Karpas-422 (cell line): Measurements from ENCODE around the gene ARID3A. TPM values are rescaled to one million over a fixed set of nuclear protein-coding genes. Genes with fewer than 3 reads are reported as not detected.

Source experiments
- DNase-seq: peaks from one replicate; pipeline ENCODE4 v3.0.0-alpha.2; 2015
- H2AFZ ChIP-seq: fragments of 200-600 bp; sonication (generic); 2 replicates; pipeline ENCODE4 v1.6.1; 2014; ENCODE audit warnings: antibody characterized with exemption, low read length, mixed read lengths
- H3K27ac ChIP-seq: fragments of 200-600 bp; sonication (generic); 2 replicates; pipeline ENCODE4 v1.5.1; 2014; ENCODE audit warnings: mild to moderate bottlenecking, low read length, moderate library complexity
- H3K27me3 ChIP-seq: fragments of 200-600 bp; sonication (generic); 2 replicates; pipeline ENCODE4 v1.6.1; 2014; ENCODE audit warnings: low read length, mixed read lengths
- H3K36me3 ChIP-seq: fragments of 200-600 bp; sonication (generic); 2 replicates; pipeline ENCODE4 v1.6.1; 2014; ENCODE audit warnings: low read length, mixed read lengths; ENCODE audit not compliant: insufficient read depth
- H3K4me1 ChIP-seq: fragments of 200-600 bp; sonication (generic); 2 replicates; pipeline ENCODE4 v1.6.1; 2014; ENCODE audit warnings: mild to moderate bottlenecking, low read length, mixed read lengths
- H3K4me2 ChIP-seq: fragments of 200-600 bp; sonication (generic); 2 replicates; pipeline ENCODE4 v1.6.1; 2014; ENCODE audit warnings: low read length, low read depth, mild to moderate bottlenecking; ENCODE audit not compliant: poor library complexity, severe bottlenecking
- H3K4me3 ChIP-seq: fragments of 200-600 bp; sonication (generic); 2 replicates; pipeline ENCODE4 v1.5.1; 2014; ENCODE audit warnings: mild to moderate bottlenecking, antibody characterized with exemption, low read length, mixed read lengths
- H3K79me2 ChIP-seq: fragments of 200-600 bp; sonication (generic); 2 replicates; pipeline ENCODE4 v1.6.1; 2014; ENCODE audit warnings: mild to moderate bottlenecking, low read length, mixed read lengths
- H3K9ac ChIP-seq: fragments of 200-600 bp; sonication (generic); 2 replicates; pipeline ENCODE4 v1.6.0; 2014; ENCODE audit warnings: low read length
- H3K9me2 ChIP-seq: fragments of 200-600 bp; sonication (generic), shearing (Covaris generic); replicated peaks from 2 replicates; pipeline ENCODE4 v1.6.0; 2014; ENCODE audit warnings: mild to moderate bottlenecking, low read length, moderate library complexity; ENCODE audit not compliant: insufficient read depth
- H3K9me3 ChIP-seq: fragments of 300-700, 200-600 bp; sonication (generic); 2 replicates; pipeline ENCODE4 v1.6.1; 2014; ENCODE audit warnings: low read length, mixed read lengths
- H4K20me1 ChIP-seq: fragments of 200-600 bp; sonication (generic); 2 replicates; pipeline ENCODE4 v1.6.1; 2014; ENCODE audit warnings: mild to moderate bottlenecking, antibody characterized with exemption, low read length, low read depth; ENCODE audit not compliant: insufficient read depth
- total RNA-seq: library from RNA; depleted of rRNA; stranded (reverse); fragments of >200 nt; shearing (Covaris generic); gene quantifications from 2 replicates; pipeline ENCODE4 v1.2.3, GENCODE V29; 2014; ENCODE audit warnings: low replicate concordance

The ARID3A gene
- total RNA-seq, 1 experiment from 2014 or later, result 2.0 TPM

- no peaks in the 10 kb centered on the region for H3K27me3 ChIP-seq
- no peak overlapping the region for H3K4me2 ChIP-seq
- H3K27ac ChIP-seq, result no peak overlapping the region
- H3K9me2 ChIP-seq, result no peaks in the 10 kb centered on the region
- H3K79me2 ChIP-seq, result no peaks in the 10 kb centered on the region
- H3K9ac ChIP-seq, result no peak overlapping the region
- no peak overlapping the region for H2AFZ ChIP-seq
- no peaks in the 10 kb centered on the region for H3K9me3 ChIP-seq
- H3K4me1 ChIP-seq, result no peaks in the 10 kb centered on the region
- no peak overlapping the region for H3K4me3 ChIP-seq
- no peaks in the 10 kb centered on the region for H3K36me3 ChIP-seq
- 0 out of 2 replicates have a peak, but pooled peaks cover under 1% of the 10 kb centered on the region for H4K20me1 ChIP-seq
- no peak for DNase-seq
Observed at GRCh38 chr19:1008268-1009040, 82.6 kb downstream of the ARID3A start.

GRCh38 chr19:1009041-1009980 is 83.5 kb downstream of the ARID3A start:
- Histone ChIP-seq H3K79me2 (no peaks in the 10 kb centered on the region), H3K9ac (no peak overlapping the region), H3K27me3 (no peaks in the 10 kb centered on the region), H3K4me1 (no peaks in the 10 kb centered on the region), H2AFZ (no peak overlapping the region), H4K20me1 (0 out of 2 replicates have a peak, but pooled peaks cover 7% of the 10 kb centered on the region), H3K9me3 (no peaks in the 10 kb centered on the region), H3K36me3 (no peaks in the 10 kb centered on the region), H3K4me3 (no peak overlapping the region), H3K4me2 (no peak overlapping the region), H3K9me2 (no peaks in the 10 kb centered on the region), H3K27ac (no peak overlapping the region)
- no peak for DNase-seq

GRCh38 chr19:1009981-1010538 is 84.2 kb downstream of the ARID3A start:
- no peak overlapping the region for H3K27ac ChIP-seq
- no peaks in the 10 kb centered on the region for H3K27me3 ChIP-seq
- H3K4me2 ChIP-seq, result no peak overlapping the region
- DNase-seq, result no peak
- peaks cover 12% of the 10 kb centered on the region; the same call in 1 of the 2 replicates for H4K20me1 ChIP-seq
- H3K9me3 ChIP-seq, result no peaks in the 10 kb centered on the region
- no peak overlapping the region for H2AFZ ChIP-seq
- no peak overlapping the region for H3K4me3 ChIP-seq
- no peaks in the 10 kb centered on the region for H3K4me1 ChIP-seq
- no peaks in the 10 kb centered on the region for H3K36me3 ChIP-seq
- peaks cover 6% of the 10 kb centered on the region for H3K79me2 ChIP-seq
- H3K9me2 ChIP-seq, result no peaks in the 10 kb centered on the region
- H3K9ac ChIP-seq, result no peak overlapping the region

- peaks cover 20% of the 10 kb centered on the region for H4K20me1 ChIP-seq
- no peaks in the 10 kb centered on the region for H3K36me3 ChIP-seq
- no peak overlapping the region for H3K4me3 ChIP-seq
- no peaks in the 10 kb centered on the region for H3K9me2 ChIP-seq
- H2AFZ ChIP-seq, result no peak overlapping the region
- no peak for DNase-seq
- H3K9me3 ChIP-seq, result no peaks in the 10 kb centered on the region
- peaks cover 14% of the 10 kb centered on the region for H3K79me2 ChIP-seq
- no peaks in the 10 kb centered on the region for H3K27me3 ChIP-seq
- H3K27ac ChIP-seq, result no peak overlapping the region
- H3K9ac ChIP-seq, result no peak overlapping the region
- no peak overlapping the region for H3K4me2 ChIP-seq
- H3K4me1 ChIP-seq, result no peaks in the 10 kb centered on the region
Observed at GRCh38 chr19:1010586-1011510, 85.0 kb downstream of the ARID3A start.

- Histone ChIP-seq H3K9ac (no peak overlapping the region), H3K9me2 (no peaks in the 10 kb centered on the region), H3K27me3 (no peaks in the 10 kb centered on the region), H3K4me3 (no peak overlapping the region), H4K20me1 (peaks cover 30% of the 10 kb centered on the region), H3K27ac (no peak overlapping the region), H3K4me2 (no peak overlapping the region), H3K4me1 (peaks cover 7% of the 10 kb centered on the region), H3K9me3 (no peaks in the 10 kb centered on the region), H3K79me2 (peaks cover 25% of the 10 kb centered on the region), H2AFZ (no peak overlapping the region), H3K36me3 (no peaks in the 10 kb centered on the region)
- DNase-seq, result no peak
Observed at GRCh38 chr19:1011831-1012333, 86.0 kb downstream of the ARID3A start.

GRCh38 chr19:1012334-1012733 is 86.5 kb downstream of the ARID3A start:
- H3K27ac ChIP-seq, result no peak overlapping the region
- no peak overlapping the region for H3K9ac ChIP-seq
- peaks cover 29% of the 10 kb centered on the region for H3K79me2 ChIP-seq
- H3K36me3 ChIP-seq, result no peaks in the 10 kb centered on the region
- H3K9me2 ChIP-seq, result no peaks in the 10 kb centered on the region
- no peaks in the 10 kb centered on the region for H3K9me3 ChIP-seq
- no peaks in the 10 kb centered on the region for H3K27me3 ChIP-seq
- no peak overlapping the region for H3K4me2 ChIP-seq
- peaks cover 12% of the 10 kb centered on the region for H3K4me1 ChIP-seq
- DNase-seq, result no peak
- H2AFZ ChIP-seq, result no peak overlapping the region
- no peak overlapping the region for H3K4me3 ChIP-seq
- H4K20me1 ChIP-seq, result peaks cover 35% of the 10 kb centered on the region

- peaks cover 38% of the 10 kb centered on the region for H3K79me2 ChIP-seq
Observed at GRCh38 chr19:1013218-1013617, 87.4 kb downstream of the ARID3A start.

More at GRCh38 chr19:1013218-1013617, 87.4 kb downstream of the ARID3A start:
- Histone ChIP-seq H3K27me3 (no peaks in the 10 kb centered on the region), H3K36me3 (no peaks in the 10 kb centered on the region), H2AFZ (no peak overlapping the region), H3K4me3 (no peak overlapping the region), H3K9me3 (no peaks in the 10 kb centered on the region), H3K9me2 (no peaks in the 10 kb centered on the region), H3K9ac (no peak overlapping the region), H3K27ac (no peak overlapping the region), H3K4me2 (no peak overlapping the region), H3K4me1 (peaks cover 20% of the 10 kb centered on the region), H4K20me1 (peaks cover 44% of the 10 kb centered on the region)
- DNase-seq, result no peak
